ENCODE data around the gene ETV4. TPM values are rescaled to one million over a fixed set of nuclear protein-coding genes. Genes with fewer than 3 reads are reported as not detected.

The ETV4 gene
- total and polyA plus RNA-seq, 7 donors, result 0.21 to 0.44 (median 0.31) TPM

- no peaks in the 10 kb centered on the region for H3K27me3 ChIP-seq (ENCODE audit: insufficient read depth in 3 of 3, low read length in 2 of 3)
- 30 to 34% (median 33%) methylated on average over 5 of the region's 5 CpGs for WGBS, 3 donors
- ATAC-seq, result no peak
- TF ChIP-seq CTCF (IDR thresholded peaks at IDR 0.05), result no peak
- no peaks in the 10 kb centered on the region for H3K36me3 ChIP-seq (ENCODE audit: insufficient read depth in 1 of 2, low read depth in 1 of 2)
- DNase-seq, result no peak
- no peaks in the 10 kb centered on the region for H3K9me3 ChIP-seq
- intact Hi-C loops (cut with DNase I), result loop anchor here (5.0 kb wide), 3 partner anchors 53 to 187 kb away; partner anchors contain the start of gene SOST (in 1 of the 2)
- H3K27ac ChIP-seq, result no peak overlapping the region
- no peaks in the 10 kb centered on the region for H3K4me1 ChIP-seq
- no peak overlapping the region for H3K4me3 ChIP-seq
These were observed 28.9 kb upstream of the ETV4 start for GRCh38 chr17:43574896-43575525.

GRCh38 chr17:43574348-43574747, 28.2 kb upstream of the ETV4 start:
- no peak for TF ChIP-seq CTCF (IDR thresholded peaks at IDR 0.05)
- no peak for ATAC-seq
- H3K27me3 ChIP-seq (ENCODE audit: insufficient read depth in 3 of 3, low read length in 2 of 3), result no peaks in the 10 kb centered on the region
- no peak for DNase-seq
- no peaks in the 10 kb centered on the region for H3K9me3 ChIP-seq
- 77 to 78% (median 78%) methylated on average over 13 of the region's 13 CpGs for WGBS, 3 donors
- H3K4me1 ChIP-seq, result no peaks in the 10 kb centered on the region
- H3K4me3 ChIP-seq, result no peak overlapping the region
- H3K36me3 ChIP-seq (ENCODE audit: insufficient read depth in 1 of 2, low read depth in 1 of 2), result no peaks in the 10 kb centered on the region
- no peak overlapping the region for H3K27ac ChIP-seq
- intact Hi-C loops (cut with DNase I), result no loop called here

GRCh38 chr17:43573579-43574321, 27.6 kb upstream of the ETV4 start:
- TF ChIP-seq CTCF (IDR thresholded peaks at IDR 0.05), result no peak
- ATAC-seq (no peak), DNase-seq (no peak)
- Histone ChIP-seq H3K27me3 (ENCODE audit: insufficient read depth in 3 of 3, low read length in 2 of 3) (no peaks in the 10 kb centered on the region), H3K36me3 (ENCODE audit: insufficient read depth in 1 of 2, low read depth in 1 of 2) (no peaks in the 10 kb centered on the region), H3K4me1 (no peaks in the 10 kb centered on the region), H3K4me3 (no peak overlapping the region), H3K9me3 (no peaks in the 10 kb centered on the region), H3K27ac (no peak overlapping the region)
- WGBS, 3 donors, result 39 to 42% (median 41%) methylated on average over 7 of the region's 7 CpGs
- intact Hi-C loops (cut with DNase I), result no loop called here

- no peak for TF ChIP-seq CTCF (IDR thresholded peaks at IDR 0.05)
- Histone ChIP-seq H3K4me1 (no peaks in the 10 kb centered on the region), H3K36me3 (ENCODE audit: insufficient read depth in 1 of 2, low read depth in 1 of 2) (no peaks in the 10 kb centered on the region), H3K27ac (no peak overlapping the region), H3K4me3 (no peak overlapping the region), H3K9me3 (no peaks in the 10 kb centered on the region), H3K27me3 (ENCODE audit: insufficient read depth in 3 of 3, low read length in 2 of 3) (no peaks in the 10 kb centered on the region)
- DNase-seq (no peak), ATAC-seq (no peak)
- 81 to 89% (median 85%) methylated on average over 5 of the region's 5 CpGs for WGBS, 3 donors
- intact Hi-C loops (cut with DNase I), result no loop called here
These were observed 26.3 kb upstream of the ETV4 start for GRCh38 chr17:43572368-43572980.

All from psoas muscle (tissue), 8 donors.